HG02885 (cell line): ENCODE results near the gene IL12RB2.

Experiments used
- ATAC-seq: cut with Tn5 transposase; IDR thresholded peaks from one replicate; pipeline ENCODE4 v1.9.1; 2021; ENCODE audit warnings: mild to moderate bottlenecking; ENCODE audit not compliant: unreplicated experiment, poor library complexity

The IL12RB2 gene

DNA sequence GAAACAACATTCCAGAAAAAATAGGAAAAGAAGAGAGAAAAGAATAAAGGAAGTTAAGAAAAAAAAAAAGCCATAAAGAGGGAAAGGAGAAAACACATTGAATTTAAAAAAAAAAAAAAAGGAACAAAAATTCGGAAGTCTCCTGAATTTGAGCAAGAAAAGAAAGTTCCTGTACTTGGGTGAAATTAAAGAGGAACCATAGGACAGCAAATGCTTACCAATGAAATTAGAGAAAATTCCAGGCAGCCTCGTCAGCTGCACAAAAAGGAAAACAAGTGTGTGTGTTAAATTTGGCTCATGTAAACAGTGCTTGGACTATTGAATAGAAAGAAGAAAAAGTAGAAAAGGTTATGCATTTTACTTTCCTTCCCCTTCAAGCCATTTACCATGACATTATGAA is 4.9 kb downstream of the IL12RB2 start:
- ATAC-seq, result no peak

DNA sequence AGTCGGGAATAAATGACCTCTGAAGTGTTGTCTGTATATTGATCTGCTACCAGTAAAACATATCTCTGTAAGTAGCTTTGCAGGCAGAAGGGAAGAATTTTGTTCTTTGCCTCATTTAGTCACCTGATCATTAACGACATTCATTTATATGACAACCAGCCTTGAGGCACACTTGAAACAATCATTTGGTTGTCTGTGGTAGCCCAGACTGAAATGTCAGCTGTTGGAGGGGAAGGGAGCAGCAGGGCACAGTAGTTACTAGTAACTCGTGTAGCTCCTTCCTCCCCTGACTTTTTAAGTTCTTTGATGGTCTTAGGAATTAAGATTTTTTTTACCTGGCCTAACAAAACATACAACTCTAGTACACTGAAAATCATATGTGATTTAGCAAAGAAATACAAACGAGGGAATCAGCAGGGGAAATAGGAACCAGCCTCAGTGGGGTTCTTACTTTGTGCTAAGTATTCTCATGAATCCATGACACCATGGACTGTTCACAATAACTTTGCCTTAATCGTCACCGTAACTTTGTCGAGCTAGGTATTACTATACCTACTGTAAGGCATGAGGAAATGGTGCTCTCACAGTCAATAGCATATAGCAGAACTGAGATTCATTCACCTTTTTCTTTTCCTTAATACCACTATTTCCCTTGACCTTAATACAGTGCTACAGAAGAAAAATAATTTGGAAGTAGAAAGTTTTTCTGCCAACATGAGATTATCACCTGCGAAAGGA is 6.4 kb downstream of the IL12RB2 start:
- no peak for ATAC-seq

DNA sequence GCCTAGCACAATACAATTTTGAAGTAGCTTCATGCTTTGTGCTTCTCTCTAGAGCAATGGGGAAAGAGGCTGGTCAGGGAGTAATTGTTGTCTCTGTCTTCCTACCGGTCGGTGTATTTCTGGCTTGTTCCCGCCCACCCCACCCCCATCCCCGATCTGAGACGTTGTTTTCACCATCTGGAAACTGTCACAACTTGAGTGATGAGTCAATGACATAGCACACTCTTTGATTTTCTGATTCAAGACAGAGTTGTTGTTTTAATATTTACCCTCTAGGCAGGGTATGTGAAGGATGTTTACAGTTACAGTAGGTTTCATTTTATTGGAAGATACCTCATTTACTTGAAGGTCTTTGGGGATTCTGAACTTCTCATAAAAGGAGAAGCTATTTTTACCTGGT is 7.0 kb downstream of the IL12RB2 start:
- no peak for ATAC-seq

DNA sequence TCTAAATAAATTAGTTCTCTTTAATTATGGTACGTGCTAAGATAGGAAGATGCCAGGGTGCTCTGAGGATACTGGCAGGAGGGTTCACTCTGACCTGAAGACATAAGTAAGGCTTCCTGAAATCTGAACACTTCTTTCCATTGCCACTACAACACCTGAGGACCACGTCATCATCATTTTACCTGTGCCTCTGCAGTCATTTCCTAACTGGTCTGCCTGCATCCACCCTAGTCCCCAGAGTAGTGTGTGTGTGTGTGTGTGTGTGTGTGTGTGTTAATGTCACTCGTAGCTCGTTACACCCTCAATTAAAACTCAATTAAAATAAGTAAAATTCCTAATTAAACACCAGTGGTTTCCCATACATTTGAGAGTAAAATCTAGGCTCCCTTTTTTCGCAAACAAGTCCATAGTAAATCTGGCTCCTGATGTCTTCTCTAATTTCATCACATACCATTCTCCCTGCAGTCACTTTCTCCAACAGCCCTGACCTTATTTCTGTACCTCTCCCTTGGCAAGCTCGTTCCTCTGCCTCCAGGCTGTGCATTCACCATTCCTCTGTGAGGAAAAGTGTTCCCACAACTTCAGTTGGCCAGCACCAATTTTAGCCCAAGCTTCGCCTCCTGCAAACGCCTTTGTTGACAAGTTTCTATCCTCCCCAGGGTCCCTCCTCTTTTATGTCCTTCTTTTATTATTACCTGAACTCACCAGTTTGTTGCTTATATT is 8.7 kb downstream of the IL12RB2 start:
- ATAC-seq, result no peak

DNA sequence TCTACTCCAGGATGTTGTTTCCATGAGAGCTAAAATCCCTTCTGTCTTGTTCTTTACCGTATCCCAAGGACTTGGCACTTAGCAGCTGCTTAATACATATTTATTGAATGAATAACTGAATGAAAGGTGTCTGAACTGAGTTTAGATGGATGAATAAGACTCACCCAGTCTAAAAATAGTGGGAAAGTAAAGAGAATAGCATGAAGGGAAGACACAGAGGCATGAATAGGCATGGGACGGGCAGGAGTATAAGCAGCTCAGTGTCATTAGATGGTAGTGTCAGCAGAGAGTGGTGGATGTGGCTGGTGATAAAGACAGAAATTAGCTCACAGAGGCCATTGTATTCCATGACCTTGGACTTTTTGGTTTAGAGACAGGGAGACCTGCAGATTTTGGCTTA is 9.2 kb downstream of the IL12RB2 start:
- no peak for ATAC-seq

DNA sequence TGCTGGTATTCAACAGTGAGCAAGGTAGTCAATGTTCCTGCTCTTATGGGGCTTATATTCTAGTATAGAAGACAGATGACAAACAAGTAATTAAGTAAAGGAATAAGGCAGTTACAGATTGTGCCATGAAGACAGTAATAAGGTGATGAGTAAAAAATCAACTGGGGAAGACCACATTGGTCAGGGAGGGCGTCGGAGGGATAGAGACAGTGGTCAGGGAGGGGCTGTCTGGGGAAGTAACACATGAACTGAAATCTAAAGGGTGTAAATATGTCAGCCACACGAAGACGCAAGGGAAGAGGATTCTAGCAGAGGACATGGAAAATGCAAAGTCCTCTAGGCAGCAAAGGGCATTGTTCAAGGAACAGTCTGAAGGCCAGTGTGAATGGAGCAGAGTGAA is 10.1 kb downstream of the IL12RB2 start:
- no peak for ATAC-seq

DNA sequence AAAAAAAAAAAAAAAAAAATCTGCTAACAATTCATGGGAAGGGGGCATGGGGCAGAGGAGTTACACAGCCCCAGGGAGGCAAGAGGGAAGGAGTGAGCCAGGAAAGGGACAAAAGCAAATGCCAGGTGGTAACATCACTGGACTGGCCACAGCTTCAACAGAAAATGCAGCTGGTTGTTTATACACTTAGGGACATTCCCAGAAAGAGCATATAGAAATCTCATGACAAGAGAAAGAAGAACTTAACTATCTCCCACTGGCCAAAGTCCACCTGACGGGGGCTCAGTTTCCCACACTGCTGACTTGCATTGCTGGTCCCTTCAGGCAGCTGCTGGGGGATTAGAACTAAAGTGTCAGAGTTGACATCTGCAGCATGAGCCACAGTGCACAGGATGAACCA is 14.8 kb downstream of the IL12RB2 start:
- ATAC-seq, result no peak

DNA sequence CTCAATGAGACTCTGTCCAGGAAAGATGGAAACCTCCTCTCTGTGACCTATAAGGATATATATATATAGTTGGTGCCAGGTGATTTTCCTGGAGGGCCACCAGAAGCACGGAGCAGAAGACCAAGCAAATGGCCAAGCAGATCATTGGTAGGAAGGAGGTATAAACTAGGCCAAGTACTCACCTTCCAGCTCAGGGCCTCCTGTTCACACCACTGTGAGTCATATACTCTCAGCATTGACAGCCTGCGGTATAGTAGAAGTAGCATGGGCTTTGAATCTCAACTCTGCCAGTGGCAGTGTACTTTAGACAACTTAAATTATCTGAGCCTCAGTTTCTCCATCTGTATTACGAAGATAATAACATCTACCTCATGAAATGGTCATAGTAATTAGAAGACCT is 15.4 kb downstream of the IL12RB2 start:
- ATAC-seq, result no peak

DNA sequence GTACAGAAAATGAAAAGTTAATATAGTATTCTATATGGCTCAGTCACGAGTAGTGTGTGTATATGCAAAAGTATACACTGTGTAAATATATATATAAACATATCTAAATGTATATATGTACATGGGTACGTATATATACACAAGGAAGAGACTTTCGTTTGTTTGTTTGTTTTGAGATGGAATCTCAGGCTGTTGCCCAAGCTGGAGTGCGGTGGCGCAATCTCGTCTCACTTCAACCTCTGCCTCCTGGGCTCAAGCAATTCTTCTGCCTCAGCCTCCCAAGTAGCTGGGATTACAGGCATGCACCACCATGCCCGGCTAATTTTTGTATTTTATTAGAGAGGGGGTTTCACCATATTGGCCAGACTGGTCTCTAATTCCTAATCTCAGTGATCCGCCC is 16.4 kb downstream of the IL12RB2 start:
- ATAC-seq, result no peak

DNA sequence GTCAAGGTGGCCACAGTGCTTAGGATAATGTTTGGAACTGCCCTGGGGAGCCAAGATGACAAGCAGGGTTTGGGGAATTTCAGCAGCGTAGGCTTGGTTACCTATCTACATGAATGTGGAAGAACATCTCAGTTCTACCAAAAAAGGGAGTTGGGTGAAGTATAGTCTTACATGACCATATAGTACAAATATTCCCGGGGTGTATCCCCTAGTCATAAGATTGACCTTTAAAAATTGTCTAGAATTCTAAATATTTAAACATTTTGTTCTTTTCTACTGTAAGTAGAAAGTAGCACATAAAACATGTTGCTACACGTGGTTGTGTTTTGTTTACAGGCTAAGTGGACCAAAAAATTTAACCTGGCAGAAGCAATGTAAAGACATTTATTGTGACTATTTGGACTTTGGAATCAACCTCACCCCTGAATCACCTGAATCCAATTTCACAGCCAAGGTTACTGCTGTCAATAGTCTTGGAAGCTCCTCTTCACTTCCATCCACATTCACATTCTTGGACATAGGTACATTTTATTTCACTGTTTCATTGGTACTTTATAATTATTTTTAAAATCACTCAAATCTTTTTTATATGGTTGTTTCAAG is 20.3 kb downstream of the IL12RB2 start:
- ATAC-seq, result no peak

DNA sequence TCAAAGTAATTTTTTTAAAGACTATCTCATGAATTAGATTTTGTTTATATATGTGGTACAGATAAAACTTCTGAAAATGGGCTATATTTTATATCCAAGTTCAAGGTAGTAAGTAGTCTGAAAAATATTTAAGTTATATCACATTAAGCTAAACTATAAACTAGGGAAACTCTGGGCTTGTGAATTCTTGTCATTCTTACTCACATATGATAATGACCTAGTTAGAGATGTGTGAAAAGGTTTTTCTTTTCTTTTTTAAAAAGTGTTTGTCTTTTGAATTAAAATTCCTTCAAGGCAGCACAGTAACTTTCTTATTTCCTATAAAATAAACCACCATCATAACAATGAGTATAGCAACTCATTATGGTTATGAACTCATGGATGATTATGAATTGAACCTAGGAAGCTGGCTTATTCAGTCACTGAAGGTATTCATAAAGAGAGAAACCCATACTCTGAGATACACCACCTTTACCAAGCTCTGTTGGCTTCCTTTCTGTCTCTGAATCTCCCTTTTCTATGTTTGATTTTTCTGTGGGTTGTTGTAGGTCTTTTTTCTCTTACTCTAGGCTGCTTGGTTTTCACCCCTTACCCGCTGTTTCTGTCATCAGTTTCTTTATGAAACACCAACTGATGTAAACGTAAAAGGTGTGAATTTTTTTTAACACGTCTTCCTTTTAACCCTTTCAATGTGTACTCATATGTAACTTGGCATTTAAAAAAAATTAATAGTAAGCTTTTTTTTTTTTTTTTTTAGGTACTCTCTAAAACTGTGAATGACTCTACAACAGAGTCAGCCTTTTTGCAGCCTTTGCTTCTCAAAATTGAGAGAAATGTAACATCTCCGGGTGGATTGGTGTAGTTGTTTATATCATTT is 25.2 kb downstream of the IL12RB2 start:
- ATAC-seq, result peak; percentile 85

DNA sequence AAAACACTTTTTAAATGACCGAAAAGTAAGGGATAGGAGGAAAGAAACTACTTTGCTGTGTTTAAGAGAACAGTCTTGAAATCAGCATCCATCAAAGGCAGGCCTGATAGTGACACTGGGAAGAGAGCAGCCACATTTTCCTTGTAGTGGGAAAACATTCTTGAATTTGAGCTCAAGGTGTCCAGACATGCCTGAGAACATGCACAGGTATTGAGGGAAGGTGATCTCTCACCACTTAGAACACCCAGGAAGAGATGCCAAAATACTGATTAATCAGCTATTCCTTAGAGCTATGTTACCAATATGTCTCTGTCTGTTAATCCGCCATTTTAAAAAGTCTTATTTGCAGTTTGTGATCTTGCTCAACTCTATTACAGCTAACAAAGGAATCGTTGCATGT is 25.9 kb downstream of the IL12RB2 start:
- ATAC-seq, result no peak

DNA sequence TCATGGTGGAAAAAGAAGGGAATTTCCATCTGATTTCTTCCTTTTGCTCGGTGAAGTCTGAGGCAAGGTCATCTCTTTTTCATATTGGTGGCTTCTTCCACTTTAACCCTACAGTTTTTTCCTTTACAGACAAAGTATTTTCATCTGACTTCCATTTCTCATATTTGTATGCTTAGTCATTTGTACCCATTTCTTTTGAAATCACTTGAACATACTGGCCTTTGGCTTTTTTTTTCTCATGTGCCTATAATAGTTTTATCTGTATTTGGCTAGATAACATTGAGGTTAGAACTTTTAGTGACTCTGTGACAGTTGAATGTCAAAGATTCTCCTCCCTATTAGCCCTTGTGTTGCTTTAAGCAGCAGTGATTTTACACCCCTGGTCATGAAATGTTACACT is 27.7 kb downstream of the IL12RB2 start:
- ATAC-seq, result no peak

DNA sequence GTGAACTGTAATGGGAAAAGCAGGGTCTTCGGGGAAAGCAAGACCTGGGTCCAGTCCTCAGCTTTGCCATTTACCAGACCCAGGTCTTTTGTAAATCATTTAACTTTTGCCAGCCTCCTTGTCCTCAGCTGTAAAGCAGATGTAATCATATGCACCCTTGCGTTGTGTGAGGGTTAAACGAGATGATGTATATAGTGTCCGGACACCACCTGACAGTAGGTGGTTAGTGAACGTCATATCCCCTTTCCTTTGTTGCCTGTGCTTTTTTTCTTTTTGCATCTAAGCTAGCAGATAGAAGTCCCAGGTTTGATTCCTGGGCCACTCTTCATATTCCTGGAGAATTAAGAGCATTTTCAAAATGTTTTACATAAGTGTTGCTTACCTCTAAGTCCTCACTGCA is 28.5 kb downstream of the IL12RB2 start:
- ATAC-seq, result peak; percentile 30

DNA sequence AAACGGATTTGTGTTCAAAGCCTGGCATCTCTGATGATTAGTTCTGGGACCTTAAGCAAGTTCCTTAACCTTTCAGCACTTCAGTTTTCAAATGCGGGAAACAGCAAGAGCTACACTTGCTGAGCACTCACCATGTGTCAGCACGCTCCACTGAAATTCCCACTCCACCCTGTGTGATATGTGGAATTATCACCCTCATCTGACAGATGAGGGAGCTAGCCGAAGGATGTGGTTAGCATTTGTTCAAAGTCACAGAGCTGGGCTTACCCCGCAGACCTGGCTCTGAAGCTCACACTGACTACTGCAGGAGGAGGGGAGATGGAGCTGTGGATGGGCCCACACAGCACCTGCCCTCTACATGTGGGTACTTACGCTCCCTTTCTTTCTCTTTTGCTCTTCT is 29.1 kb downstream of the IL12RB2 start:
- no peak for ATAC-seq

DNA sequence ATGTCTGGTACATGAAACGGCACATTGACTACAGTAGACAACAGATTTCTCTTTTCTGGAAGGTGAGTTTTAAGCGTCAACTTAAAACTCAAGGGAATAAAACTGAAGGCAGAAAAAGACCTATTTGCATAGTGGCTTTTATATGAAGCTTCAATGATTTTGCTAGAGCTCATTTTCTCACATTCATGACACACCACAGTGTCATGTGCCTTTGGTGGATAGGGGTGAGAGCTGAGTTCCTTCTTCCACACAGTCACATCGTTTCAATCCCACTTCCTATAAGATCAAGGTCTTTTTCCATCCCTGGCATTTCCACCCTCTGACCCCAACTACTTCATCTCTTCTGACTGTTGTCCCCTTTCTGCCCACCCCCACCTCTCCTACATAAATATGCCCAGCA is 31.0 kb downstream of the IL12RB2 start:
- peak; percentile 36 for ATAC-seq

DNA sequence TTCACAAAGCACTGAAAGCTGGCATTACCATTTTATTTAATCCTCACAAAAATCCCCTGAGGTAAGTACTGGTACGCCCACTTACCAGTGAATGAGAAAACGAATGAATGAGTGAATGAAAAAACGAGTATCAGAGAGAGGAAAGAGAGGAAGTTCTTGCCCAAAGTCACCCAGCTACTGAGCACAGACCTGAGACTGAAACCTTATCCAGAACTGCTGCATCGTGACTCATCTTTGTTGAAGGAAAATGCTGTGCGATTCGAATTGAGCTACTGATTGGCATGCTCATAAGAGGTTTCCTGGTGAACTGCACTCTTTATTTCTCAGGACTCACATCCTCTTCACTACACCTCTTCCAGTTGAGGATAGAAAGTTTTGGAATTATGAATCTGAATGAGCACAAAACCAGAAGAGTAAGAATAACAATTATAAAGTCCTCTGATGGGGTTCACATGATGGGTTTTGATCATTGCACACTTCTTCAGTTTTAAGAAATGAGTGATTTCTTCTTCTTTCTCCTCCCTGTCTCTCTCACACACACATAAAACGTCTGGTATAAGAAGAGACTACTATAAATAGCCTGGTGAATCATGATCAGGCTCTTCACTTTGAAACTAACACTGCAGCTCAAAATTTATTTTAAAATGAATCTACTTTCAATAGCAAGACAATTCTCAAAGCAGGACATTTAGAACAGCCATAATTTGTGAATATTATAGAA is 32.1 kb downstream of the IL12RB2 start:
- ATAC-seq, result peak; percentile 38

DNA sequence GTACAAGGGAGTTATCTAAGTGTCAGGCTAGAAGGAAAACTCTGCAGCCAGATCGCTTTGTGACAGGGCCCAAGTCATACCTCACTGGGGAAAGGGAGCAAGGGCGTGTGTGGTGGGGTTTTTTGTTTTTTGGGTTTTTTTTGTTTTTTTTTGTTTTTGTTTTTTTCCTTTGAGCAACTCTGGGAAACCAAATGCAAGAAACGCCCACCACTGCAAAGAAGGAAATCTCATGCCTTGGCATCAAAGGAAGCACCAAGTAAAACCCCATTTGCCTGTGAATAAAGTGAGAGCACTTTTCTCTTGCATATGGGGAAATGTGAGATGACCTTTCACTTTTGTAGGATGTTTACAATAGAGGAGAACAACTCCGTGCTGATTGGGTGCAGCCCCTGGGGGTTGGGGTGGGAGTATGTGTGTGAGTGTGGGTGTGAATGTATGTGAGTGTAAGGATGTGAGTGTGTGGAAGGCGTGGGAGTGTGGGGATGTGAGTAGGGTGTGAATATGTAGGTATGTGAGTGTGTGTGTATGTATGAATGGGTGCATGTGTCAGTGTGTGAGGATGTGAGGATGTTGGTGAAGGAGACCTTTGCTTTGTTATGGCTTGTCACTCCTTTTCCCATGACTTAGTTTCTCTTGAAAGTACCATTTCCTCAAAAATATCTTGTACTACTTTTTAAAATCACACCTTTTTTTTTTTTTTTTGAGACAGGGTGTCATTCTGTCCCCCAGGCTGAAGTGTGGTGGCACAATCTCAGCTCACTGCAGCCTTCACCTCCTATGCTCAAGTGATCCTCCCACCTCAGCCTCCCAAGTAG is 34.6 kb downstream of the IL12RB2 start:
- peak; percentile 37 for ATAC-seq

DNA sequence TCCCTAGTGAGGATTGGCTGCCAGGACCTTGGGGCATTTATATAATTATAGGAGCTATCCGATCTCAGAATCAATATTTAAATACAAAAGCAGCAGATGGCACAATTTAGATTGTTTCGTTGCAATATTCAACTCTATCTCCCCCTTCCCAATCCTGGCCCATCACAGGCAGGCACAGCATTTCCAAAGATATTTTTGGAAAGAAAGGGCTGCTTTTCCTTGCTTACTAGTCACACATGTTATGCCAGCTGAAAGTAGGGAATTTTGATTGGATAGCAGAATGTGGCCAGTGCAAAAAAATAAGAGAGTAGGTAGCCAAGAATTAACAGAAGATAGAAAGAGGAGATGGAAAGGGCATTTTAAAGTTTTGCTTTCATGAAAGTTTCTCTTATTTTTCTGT is 37.9 kb downstream of the IL12RB2 start:
- ATAC-seq, result no peak
